K562 (cell line): ENCODE data around the gene SORCS2.

Experiments used
- CTCF ChIP-seq, 3 experiments: IDR thresholded peaks in 2 of 3; conservative IDR thresholded peaks in 1 of 3; 2 replicates each; pipeline ENCODE4 v1.5.1; 2011 to 2012; ENCODE audit warnings: low read length in 3 of 3, mild to moderate bottlenecking in 3 of 3, control low read depth in 2 of 3, improper control_type of control experiment in 1 of 3, inconsistent platforms in 1 of 3, low read depth in 1 of 3, mixed read lengths in 1 of 3, moderate library complexity in 1 of 3; ENCODE audit not compliant: insufficient read depth in 2 of 3
- E2F8 ChIP-seq: fragments of 450-650 bp; IDR thresholded peaks from 2 replicates; pipeline ENCODE4 v1.7.1; 2018; ENCODE audit warnings: mild to moderate bottlenecking, low read depth; ENCODE audit not compliant: partially characterized antibody
- EP300 ChIP-seq: IDR thresholded peaks from 2 replicates; pipeline ENCODE4 v1.6.1; 2012; ENCODE audit warnings: low read length, improper control_type of control experiment
- FOSL1 ChIP-seq: fragments of 200-800 bp; sonication (Bioruptor generic); conservative IDR thresholded peaks from 2 replicates; pipeline ENCODE4 v1.6.1; 2016; ENCODE audit warnings: missing genetic modification characterization, missing compliant biosample characterization
- HBP1 ChIP-seq: fragments of 450-650 bp; formaldehyde crosslinking; IDR thresholded peaks from 2 replicates; pipeline ENCODE4 v1.4.0; 2022; ENCODE audit warnings: missing genetic modification characterization
- NCOA2 ChIP-seq, 2 experiments: fragments of 450-650 bp; IDR thresholded peaks; 2 replicates each; pipeline ENCODE4 v1.6.1; 2018; ENCODE audit warnings: mild to moderate bottlenecking in 2 of 2, moderate library complexity in 1 of 2; ENCODE audit not compliant: partially characterized antibody in 2 of 2
- NKRF ChIP-seq: fragments of 450-650 bp; IDR thresholded peaks from 2 replicates; pipeline ENCODE4 v1.6.1; 2016; ENCODE audit warnings: borderline replicate concordance
- ZNF217 ChIP-seq: sonication (generic); formaldehyde crosslinking; IDR thresholded peaks from 2 replicates; pipeline ENCODE4 v1.8.0; 2022; ENCODE audit warnings: mild to moderate bottlenecking, missing genetic modification reagents

- TF ChIP-seq FOSL1 (tag) (no peak), CTCF (IDR thresholded peaks at IDR 0.05 in 2 of 3, conservative IDR thresholded peaks at IDR 0.05 in 1 of 3; ENCODE audit: insufficient read depth in 2 of 3, low read depth in 1 of 3, low read length in 3 of 3) (no peak), EP300 (no peak), NKRF (no peak), E2F8 (no peak), HBP1 (no peak), ZNF217 (no peak), NCOA2 (IDR thresholded peaks at IDR 0.05; ENCODE audit: partially characterized antibody in 2 of 2) (no peak)
Measured at GRCh38 chr4:7715271-7716009, 523.1 kb downstream of the SORCS2 start.
